GM19025 (cell line): ENCODE measurements around the gene FAIM.
A peak's percentile ranks its signal among the peaks of the same experiment; 100 is the strongest.
"Not testable (repeated sequence)": the region's sequence is repeated elsewhere in the genome, so short reads cannot be mapped to it uniquely, and the experiment has no call there.

Experiments
- ATAC-seq: cut with Tn5 transposase; IDR thresholded peaks from one replicate; pipeline ENCODE4 v1.9.1; 2021; ENCODE audit warnings: mild to moderate bottlenecking, low read depth, moderate library complexity; ENCODE audit not compliant: unreplicated experiment

Gene FAIM, protein sequence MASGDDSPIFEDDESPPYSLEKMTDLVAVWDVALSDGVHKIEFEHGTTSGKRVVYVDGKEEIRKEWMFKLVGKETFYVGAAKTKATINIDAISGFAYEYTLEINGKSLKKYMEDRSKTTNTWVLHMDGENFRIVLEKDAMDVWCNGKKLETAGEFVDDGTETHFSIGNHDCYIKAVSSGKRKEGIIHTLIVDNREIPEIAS

DNA sequence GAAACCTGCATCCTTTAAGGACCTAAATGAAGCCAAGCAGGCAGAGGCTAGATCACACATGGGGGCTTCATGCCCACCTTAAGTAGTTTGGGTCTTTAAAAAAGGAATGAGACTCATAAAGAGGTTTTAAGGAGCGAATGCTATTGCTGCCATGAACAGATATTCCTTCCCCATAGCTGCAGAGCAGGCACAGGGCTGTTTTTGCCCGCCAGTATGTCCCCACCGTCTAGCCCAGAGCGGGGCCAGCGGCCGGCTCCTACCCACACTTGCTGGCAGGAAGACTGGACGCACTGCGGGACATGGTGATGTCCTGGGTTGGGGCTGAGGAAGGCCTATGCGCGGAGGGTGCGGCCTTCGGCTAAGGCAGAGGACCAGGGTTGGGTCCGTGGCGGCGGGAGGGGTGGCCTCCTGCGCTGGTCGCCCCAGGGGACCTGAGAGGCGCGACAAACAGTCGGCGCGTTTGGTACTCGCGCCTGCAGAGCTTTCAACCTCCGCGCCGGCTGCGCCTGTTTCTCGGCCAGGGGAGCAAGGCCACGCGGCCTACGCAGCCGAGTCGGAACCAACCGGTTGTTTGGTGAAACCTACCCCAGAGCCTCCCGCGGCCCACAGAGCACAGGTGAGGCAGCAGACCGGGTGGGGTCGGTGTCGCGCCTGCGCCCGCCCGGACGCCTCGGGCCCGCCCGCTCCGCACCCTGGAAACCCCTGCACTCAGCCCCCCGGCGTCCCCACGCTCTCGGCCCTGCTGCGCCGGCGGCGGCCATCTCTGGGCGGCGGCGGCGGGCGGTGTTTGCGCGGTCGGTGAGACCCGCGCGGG lies at the start of gene FAIM:
FAIM (plus strand) TSS at position 450 of the 814 bp plus-strand sequence. CDS start 10,956 bp downstream, outside the sequence.
- ATAC-seq, result peak; percentile 72

DNA sequence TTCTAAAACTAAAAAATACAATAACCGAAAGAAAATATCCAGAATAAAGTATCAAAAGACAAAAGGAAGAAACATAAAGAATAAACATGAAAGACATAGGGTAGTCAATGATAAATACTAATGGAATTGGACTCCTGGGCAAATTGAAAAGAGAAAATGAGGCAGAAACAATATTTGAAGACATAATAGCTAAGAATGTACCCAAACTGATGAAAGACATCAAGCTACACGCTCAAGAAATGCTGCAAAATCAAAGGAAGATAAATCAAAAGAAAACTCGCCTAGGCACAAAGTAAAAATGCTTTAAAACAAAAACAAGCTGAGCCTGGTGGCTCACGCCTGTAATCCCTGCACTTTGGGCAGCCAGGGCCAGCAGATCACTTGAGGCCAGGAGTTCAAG lies 49.4 kb upstream of the FAIM start:
- ATAC-seq, result no peak

DNA sequence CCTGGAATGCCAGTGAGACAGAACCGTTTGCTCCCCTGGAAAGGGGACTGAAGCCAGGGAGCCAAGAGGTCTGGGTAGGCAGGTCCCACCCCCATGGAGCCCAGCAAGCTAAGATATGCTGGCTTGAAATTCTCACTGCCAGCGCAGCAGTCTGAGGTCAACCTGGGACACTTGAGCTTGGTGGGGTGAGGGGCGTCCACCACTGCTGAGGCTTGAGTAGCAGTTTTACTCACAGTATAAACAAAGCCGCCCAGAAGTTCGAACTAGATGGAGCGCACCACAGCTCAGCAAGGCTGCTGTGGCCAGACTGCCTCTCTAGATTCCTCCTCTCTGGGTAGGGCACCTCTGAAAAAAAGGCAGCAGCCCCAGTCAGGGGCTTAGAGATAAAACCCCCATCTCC lies 48.1 kb upstream of the FAIM start:
- no peak for ATAC-seq

DNA sequence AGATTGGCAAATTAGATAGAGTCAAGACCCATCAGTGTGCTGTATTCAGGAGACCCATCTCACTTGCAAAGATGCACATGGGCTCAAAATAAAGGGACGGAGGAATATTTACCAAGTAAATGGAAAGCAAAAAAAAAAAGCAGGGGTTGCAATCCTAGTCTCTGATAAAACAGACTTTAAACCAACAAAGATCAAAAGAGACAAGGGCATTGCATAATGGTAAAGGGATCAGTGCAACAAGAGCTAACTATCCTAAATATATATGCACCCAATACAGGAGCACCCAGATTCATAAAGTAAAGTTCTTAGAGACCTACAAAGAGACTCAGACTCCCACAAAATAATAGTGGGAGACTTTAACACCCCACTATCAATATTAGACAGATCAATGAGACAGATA lies 45.7 kb upstream of the FAIM start:
- not testable (repeated sequence) for ATAC-seq

DNA sequence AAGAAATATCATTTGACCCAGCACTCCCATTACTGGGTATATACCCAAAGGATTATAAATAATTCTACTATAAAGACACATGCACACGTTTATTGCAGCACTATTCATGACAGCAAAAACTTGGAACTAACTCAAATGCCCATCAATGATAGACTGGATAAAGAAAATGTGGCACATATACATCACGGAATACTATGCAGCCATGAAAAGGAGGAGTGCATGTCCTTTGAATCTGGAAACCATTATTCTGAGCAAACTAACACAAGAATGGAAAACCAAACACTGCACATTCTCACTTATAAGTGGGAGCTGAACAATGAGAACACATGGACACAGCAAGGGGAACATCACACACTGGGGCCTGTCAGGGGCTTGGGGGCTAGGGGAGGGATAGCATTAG lies 42.3 kb upstream of the FAIM start:
- ATAC-seq, result not testable (repeated sequence)

DNA sequence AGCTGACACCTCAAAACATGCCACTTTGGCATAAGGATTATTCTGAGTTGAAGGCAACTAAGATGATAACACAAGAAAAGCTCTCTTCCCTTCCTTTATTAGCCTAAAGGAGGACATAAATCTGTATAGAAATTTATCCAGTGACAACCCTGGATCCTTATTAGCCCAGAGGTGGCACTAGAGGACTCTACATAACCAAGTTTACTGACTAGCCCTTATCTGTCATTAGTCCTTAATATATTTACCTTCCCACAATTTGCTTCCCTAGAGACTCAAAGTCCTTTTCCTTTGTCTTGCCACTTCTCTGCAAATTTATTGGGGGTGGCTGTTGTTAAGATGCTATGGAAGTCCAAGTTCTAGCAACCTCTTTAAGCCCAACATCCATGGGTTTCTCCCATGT lies 41.2 kb upstream of the FAIM start:
- no peak for ATAC-seq

DNA sequence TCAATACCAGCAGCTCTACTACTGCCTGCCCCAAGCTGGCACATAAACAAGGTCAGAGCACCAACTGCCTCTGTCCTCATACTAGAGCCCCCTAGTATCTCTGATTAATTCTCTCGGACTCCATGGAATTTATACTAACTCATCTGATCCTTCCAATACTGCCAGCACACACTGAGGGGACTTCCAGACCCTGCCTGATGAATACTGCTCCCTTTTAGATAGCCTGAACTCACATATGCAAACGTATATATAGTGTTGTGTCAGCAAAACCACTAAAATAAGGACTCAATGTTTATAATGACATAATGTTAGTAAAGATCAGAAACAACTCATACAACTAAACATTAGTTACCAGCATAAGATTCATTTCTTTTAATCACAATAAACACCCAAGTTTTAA lies 39.5 kb upstream of the FAIM start:
- no peak for ATAC-seq

DNA sequence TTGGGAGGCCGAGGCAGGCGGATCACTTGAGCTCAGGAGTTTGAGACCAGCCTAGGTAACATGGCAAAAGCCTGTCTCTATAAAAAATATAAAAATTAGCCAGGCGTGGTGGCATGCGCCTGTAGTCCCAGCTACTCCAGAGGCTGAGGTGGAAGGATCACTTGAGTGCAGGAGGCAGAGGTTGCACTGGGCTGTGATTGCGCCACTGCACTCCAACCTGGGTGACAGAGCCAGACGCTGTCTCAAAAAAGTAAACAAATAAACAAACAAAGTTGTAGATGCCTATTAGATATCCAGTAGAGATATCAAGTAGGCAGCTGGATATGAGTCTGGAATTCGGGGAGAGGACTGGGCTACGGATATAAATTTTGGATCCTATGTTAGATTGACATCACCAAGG lies 38.9 kb upstream of the FAIM start:
- ATAC-seq, result not testable (repeated sequence)

DNA sequence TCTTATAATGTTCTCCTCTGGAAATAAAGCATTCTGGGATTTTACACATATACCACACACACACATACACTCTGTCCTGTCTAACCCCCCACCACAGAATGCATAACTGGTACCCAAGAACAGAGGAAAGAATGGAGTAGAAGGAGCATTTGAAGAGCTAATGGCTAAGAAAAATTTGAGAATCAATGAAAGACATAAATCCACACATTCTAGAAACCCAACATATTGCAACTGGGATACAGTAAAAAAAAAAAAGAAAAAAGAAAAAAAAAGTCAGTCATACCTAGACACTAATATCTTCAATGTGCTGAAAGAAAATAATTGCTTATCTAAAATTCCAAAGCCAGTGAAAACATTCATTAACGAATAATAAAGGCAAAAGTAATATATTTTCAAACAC lies 35.4 kb upstream of the FAIM start:
- ATAC-seq, result no peak

DNA sequence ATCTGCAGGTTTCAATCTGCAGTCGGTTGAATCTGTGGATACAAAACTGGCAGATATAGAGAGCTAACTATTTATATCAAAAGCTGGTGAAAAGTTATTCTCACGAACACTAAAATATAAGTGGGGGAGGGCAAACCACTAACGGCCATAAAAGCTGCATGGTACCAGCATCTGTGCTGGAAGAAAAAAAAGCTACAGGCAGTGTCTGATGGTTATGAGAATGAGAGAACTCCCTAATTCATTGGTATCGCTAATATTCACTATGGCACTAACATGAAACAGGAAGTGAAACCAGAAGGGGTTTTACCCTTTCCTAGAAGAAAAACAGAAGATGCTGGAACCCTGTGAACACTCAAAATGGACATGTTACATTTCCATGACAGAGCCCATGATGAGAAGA lies 30.4 kb upstream of the FAIM start:
- no peak for ATAC-seq

DNA sequence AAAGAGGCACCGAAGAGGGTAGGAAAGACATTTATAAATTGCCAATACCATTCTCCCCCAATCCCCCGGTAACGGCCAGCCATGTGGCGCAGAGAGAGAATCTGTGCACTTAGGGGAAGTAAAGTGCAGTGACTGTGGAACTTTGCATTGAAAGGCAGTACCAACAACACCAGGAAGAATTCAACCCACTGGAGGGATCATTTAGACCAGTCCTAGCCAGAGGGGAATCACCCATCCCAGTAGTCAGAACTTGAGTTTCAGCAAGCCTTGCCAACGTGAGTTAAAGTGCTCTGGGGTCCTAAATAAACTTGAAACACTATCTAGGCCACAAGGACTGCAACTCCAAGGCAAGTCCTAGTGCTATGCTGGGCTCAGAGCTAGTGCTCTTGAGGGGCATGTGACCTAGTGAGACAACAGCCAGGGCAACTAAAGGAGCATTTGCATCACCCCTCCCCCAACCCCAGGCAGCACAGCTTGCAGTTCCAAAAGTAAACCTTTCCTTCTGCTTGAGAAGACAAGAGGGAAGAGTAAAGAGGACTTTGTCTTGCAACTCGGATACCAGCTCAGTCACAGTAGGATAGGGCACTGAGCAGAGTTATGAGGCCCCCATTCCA lies 29.5 kb upstream of the FAIM start:
- no peak for ATAC-seq

DNA sequence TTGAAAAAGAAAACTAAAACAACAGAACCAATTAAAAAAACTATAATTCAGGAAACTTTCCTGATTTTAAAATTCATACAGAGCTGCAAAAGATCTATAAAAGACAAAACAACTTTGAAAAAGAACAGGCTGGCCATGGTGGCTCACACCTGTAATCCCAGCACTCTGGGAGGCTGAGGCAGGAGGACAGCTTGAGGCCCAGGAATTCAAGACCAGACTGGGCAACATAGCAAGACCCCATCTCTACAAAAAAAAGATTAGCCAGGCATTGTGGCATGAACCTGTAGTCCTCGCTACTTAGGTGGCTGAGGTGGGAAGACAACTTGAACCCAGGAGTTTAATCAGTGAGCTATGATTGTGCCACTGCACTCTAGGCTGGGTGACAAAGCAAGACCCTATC lies 21.2 kb upstream of the FAIM start:
- no peak for ATAC-seq

DNA sequence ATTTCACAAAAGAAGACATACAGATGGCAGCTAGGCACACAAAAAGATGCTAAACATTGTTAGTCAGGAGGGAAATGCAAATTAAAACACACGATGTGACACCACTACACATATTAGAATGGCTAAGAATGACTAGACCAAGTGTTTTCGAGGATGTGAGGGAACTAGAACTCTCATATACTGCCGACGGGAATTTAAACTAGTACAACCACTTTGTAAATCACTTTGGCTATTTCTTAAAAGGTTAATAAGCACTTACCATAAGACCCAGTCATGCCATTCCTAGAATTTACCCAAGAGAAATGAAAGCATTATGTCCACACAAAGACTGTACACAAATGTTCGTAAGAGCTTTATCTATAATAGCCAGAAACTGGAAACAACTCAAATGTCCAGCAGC lies 20.1 kb upstream of the FAIM start:
- no peak for ATAC-seq

DNA sequence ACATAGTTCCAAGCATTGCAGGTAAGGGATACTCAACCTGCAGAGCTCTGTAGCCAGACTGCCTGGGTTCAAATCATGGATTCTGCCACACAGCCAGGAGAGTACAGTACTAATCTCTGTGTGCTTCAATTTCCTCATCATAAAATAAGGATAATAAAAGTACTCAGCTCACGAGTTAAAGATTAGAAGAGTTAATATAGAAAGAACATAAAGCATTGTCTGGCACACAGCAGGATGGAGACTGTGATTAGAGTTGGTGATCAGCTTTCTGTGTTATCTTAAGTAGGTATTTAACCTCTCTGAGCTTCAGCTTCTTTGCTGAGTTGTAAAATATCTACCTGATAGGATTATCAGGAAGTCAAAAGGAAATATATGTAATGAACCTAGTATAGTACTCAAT lies 17.2 kb upstream of the FAIM start:
- ATAC-seq, result no peak

DNA sequence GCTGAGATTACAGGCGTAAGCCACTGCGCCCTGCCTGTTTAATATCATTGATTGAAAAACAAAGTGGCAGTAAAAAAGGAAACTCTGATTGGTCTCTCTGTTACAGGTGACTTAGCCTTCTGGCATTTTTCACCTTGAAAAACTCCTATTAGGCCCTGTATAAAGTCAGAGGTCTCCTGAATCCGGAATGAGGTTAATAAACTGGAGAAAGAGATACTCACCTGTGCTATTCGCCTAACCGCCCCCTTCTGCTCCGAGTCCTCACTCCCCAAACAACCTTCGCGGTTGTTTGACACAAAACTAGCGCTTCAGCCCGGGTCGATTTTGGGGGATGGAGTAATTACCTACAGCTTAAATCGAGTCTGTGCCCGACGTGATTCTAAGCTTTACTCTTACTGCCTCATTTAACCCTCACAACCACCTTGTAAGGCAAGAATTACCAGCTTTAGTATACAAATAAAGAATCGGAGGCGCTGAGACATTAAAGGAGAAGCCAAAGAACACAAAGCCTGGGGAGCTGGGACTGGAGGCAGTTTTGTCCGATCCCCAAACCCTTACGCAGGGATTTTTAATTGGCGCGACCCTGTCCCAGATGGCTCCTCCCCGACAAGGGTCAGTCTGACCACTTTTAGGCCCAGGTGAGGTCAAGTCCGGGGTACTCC lies 15.0 kb upstream of the FAIM start:
- ATAC-seq, result no peak

DNA sequence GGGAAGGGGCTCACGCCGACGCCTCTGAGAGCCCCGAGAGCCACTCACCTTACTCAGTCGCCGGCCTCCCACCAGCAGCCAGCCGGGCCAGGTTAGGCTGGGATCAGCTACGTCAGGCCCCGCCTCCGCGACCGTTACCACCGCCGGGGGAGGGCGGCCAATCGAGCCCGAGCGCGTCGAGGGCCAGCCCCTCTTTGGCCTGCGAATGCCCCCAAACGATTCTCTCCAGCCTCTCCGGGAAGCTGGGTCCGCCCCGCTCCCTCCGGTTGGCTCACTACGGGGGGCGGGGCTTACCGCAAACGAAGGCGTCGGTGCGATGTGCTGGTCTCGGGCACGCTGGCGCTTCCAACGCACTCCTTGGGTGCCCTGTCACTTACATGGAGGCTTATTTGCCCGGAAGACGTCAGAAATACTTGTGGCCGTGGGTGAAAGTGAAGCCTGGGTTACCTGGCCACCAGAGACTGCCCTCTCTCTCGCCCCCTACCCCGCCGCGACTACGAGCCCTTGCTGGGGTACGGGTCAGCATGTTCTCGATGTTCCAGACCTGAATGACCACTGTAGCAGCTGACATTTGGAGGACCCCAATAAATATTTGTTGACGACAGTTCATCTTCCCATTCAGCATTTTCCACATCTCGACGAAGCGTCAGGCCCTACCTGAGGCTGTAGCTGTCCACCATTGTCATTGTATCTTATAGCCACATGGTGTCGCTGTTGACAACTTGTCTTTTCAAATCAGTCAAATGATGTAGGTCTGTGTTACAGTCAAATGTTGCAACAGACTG lies 14.2 kb upstream of the FAIM start, which contains the start of gene CEP70:
CEP70 (minus strand) TSS at position 111 of the 785 bp plus-strand sequence. CDS start 21,333 bp downstream, outside the sequence.
- ATAC-seq, result peak; percentile 80

DNA sequence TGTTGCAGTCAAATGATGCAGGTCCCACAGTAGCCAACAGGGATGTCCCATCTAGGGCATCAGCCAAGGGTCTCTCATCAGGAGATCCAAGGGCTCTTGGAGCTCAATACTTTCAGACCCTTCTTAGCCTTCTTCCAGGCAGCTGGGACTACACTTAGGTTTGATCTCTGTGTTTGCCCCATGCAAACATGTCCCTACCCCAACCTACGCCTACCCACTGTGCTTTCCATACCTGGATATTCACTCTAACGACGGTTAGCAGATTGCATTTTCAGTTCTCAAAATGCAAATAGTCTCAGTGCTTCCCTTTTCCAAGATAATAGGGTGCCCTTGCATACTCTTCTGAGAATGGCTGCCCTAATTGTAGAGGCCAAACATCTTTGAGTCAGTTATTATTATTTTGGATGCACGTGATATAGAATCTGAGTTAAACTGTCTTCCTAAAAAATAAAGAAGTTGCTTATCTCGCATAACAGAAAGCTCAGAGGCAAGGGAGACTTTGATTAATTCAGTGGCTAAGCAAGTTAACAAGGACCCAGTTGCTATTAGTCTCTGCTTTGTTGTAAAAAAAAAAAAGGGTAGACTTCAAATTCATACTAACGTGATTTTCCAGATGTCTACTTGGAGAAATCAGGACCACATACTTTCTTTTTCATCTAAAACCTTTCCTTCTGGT lies 13.5 kb upstream of the FAIM start:
- ATAC-seq, result peak; percentile 10

DNA sequence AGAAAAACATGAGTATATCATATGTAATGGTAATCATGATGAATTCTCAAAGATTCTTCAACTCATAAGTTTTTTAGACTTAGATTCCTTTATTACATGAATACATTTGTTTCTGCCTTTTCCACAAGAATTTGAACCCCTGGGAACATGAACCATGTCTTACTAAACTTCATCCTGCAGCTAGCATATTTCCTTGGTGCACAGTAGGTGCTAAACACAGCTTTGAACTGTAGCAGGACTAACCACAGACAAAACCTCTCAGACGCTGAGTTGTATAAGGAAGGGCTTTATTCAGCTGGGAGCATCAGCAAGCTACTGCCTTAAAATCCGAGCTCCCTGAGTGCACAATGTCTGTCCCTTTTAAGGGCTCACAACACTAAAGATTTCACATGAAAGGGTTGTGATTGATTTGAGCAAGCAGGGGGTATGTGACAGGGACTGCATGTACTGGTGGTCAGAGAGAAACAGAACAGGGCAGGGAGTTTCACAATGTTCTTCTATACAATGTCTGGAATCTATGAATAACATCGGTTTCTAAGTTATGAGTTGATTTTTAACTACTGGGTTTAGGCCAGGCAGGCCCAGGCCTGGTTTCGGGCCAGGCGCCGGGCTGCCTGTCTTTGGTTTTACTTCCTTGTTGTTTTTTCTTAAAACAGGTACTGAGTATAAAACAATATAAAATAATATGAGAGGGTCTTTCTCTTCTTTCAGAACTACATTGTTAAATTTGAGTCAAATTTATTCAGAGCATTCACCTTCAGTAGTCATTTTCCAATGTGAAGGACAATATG lies 11.2 kb upstream of the FAIM start:
- ATAC-seq, result not testable (repeated sequence)

DNA sequence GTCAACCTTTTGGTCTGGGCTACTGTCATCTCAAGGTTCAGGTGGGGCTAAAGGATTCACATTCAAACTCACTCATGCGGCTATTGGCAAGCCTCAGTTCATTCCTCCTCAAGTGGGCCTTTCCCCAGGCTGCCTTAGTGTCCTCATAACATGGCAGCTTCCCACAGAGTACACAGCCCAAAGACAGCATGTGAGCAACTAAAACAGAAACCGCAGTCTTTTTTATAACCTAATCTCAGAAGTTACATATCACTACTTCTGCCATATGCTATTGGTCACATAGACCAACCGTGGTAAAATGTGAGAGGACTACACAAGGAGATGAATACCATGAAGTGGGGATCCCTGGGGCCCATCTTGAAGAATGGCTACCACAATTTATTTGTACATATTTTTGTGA lies 10.0 kb upstream of the FAIM start:
- ATAC-seq, result no peak
